Ascending aorta (tissue), 2 donors: Measurements from ENCODE around the gene NSD2. TPM values are rescaled to one million over a fixed set of nuclear protein-coding genes. Genes with fewer than 3 reads are reported as not detected.

Experiments
- DNase-seq, 2 donors: peaks; one replicate each; pipeline ENCODE4 v3.0.0-alpha.2; 2019; ENCODE audit warnings: low spot score in 2 of 2
- H3K27ac ChIP-seq, 2 donors: fragments of 200-600 bp; sonication (generic); one replicate each; pipeline ENCODE4 v1.5.1; 2016 to 2017; ENCODE audit warnings: mild to moderate bottlenecking in 1 of 2
- H3K27me3 ChIP-seq: fragments of 200-600 bp; sonication (generic); one replicate; pipeline ENCODE4 v1.5.1; 2017
- H3K36me3 ChIP-seq, 2 donors: fragments of 200-600 bp; sonication (generic); one replicate each; pipeline ENCODE4 v1.5.1; 2016
- H3K4me1 ChIP-seq, 2 donors: fragments of 200-600 bp; sonication (generic); one replicate each; pipeline ENCODE4 v1.5.1; 2016 to 2017; ENCODE audit warnings: mild to moderate bottlenecking in 1 of 2
- H3K4me3 ChIP-seq, 2 donors: fragments of 200-600 bp; sonication (generic); one replicate each; pipeline ENCODE4 v1.5.1; 2016 to 2017; ENCODE audit warnings: mild to moderate bottlenecking in 1 of 2
- H3K9me3 ChIP-seq, 2 donors: fragments of 200-600 bp; sonication (generic); one replicate each; pipeline ENCODE4 v1.5.1; 2016
- intact Hi-C: fragments of 100-400 bp; cut with DNase I; formaldehyde crosslinking; loops from one replicate; pipeline ENCODE4 v1.15.1; 2023
- total RNA-seq: library from RNA; depleted of rRNA; stranded (reverse); fragments of >200 nt; gene quantifications from one replicate; pipeline ENCODE4 v1.1.0, GENCODE V29; 2016
- TF ChIP-seq, protein P1 (sequence below), 3 experiments: fragments of 200-600 bp in 2 of 3; fragments of 450-650 bp in 1 of 3; sonication (generic) in 2 of 3; IDR thresholded peaks; one replicate each; pipeline ENCODE4 v1.5.1; 2016 to 2019; ENCODE audit warnings: antibody characterized with exemption in 3 of 3, mild to moderate bottlenecking in 1 of 3, moderate library complexity in 1 of 3

NSD2 gene
- total RNA-seq, 1 donor from 2014 or later: 19.9 TPM

DNA sequence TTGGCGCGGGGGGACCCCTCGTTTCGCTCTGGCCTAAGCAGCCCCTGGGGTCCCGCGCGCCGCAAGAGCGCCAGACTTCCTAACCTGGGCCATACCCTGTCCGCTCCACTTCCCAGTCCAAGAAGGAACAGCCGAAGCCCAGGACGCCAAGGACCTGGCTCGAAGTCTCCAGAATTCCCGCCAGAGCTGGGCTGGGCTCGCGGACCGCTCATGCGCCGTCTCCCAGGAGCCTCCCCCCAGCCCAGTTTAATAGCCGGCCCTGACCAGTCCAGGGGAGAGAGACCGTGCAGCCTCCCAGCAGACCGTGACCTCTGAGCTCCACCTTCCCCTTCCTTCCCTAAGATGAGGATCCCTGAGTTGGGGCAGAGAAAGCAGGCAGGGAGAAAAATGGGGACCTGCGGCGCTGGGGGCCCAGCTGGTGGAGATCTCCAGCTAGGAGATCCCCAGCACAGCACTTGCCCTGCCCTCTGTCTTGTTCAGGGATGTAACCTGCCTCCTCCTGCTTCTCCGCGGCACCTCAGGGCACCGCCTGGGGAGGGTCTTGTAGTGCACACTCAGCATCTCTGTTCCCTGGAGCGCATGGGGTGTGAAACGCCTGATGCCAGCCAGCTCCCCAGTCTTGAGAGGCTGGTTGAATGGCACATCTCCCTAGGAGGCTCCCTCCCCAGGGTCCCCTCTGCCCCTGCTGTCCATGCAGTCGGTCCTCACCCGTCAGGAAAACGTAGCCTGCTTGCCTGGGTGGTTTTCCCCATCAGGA lies 14.1 kb upstream of the NSD2 start:
- no peak for DNase-seq
- peak overlapping the region; percentile 85 to 86 for H3K4me3 ChIP-seq
- H3K9me3 ChIP-seq: no peaks in the 10 kb centered on the region
- H3K27ac ChIP-seq: peak overlapping the region; percentile 75 to 78
- no peaks in the 10 kb centered on the region for H3K27me3 ChIP-seq
- TF ChIP-seq, protein P1, sequence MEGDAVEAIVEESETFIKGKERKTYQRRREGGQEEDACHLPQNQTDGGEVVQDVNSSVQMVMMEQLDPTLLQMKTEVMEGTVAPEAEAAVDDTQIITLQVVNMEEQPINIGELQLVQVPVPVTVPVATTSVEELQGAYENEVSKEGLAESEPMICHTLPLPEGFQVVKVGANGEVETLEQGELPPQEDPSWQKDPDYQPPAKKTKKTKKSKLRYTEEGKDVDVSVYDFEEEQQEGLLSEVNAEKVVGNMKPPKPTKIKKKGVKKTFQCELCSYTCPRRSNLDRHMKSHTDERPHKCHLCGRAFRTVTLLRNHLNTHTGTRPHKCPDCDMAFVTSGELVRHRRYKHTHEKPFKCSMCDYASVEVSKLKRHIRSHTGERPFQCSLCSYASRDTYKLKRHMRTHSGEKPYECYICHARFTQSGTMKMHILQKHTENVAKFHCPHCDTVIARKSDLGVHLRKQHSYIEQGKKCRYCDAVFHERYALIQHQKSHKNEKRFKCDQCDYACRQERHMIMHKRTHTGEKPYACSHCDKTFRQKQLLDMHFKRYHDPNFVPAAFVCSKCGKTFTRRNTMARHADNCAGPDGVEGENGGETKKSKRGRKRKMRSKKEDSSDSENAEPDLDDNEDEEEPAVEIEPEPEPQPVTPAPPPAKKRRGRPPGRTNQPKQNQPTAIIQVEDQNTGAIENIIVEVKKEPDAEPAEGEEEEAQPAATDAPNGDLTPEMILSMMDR (IDR thresholded peaks at IDR 0.05): peak in 1 of 3 experiments; percentile 3
- intact Hi-C loops: loop anchor here (1.0 to 10.0 kb wide), 9 partner anchors 13 to 1218 kb away; partner anchors contain the start of genes CTBP1, FAM193A, FAM53A and GRK4
- H3K4me1 ChIP-seq: peaks cover 0 to 10% of the 10 kb centered on the region in 2 donors
- no peaks in the 10 kb centered on the region for H3K36me3 ChIP-seq

DNA sequence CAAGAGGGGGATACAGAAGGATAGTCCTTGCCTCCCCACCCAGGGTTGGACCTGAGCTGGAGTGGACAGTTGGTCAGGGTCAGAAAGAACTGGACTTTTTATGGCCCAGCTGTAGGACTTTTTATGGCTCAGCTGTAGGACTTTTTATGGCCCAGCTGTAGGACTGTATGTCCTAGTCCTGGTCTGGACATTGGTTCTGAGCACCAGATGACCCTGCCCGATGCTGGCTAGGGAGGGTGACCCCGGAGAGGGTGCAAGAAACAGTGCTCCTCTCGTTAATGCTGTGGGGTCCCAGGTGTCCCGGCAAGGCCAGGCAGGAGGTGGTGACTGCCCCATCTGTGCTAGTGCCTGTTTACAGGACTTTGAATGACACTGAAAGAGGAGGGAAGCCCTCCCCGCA lies 13.3 kb upstream of the NSD2 start:
- Histone ChIP-seq H3K4me1 (peaks cover 0 to 10% of the 10 kb centered on the region in 2 donors), H3K4me3 (no peak overlapping the region), H3K9me3 (no peaks in the 10 kb centered on the region), H3K27me3 (no peaks in the 10 kb centered on the region), H3K27ac (no peak overlapping the region), H3K36me3 (no peaks in the 10 kb centered on the region)
- TF ChIP-seq, protein P1 (IDR thresholded peaks at IDR 0.05): no peak
- intact Hi-C loops: loop anchor here (2.0 to 10.0 kb wide), 6 partner anchors 145 to 1217 kb away; partner anchors contain the start of genes CTBP1, FAM193A, FAM53A and GRK4
- DNase-seq: no peak

- DNase-seq: no peak
- TF ChIP-seq, protein P1 (IDR thresholded peaks at IDR 0.05): no peak
- H3K27me3 ChIP-seq: no peaks in the 10 kb centered on the region
- intact Hi-C loops: loop anchor here (5.0 to 10.0 kb wide), 5 partner anchors 177 to 1215 kb away; partner anchors contain the start of genes CTBP1, FAM193A, FAM53A and GRK4
- peaks cover 0 to 10% of the 10 kb centered on the region in 2 donors for H3K4me1 ChIP-seq
- H3K27ac ChIP-seq: no peak overlapping the region
- H3K36me3 ChIP-seq: no peaks in the 10 kb centered on the region
- no peak overlapping the region for H3K4me3 ChIP-seq
- no peaks in the 10 kb centered on the region for H3K9me3 ChIP-seq
Measured at GRCh38 chr4:1859389-1859753, 11.8 kb upstream of the NSD2 start.

GRCh38 chr4:1862055-1862911 lies 8.9 kb upstream of the NSD2 start:
- DNase-seq: no peak
- Histone ChIP-seq H3K4me1 (peaks cover 0 to 3% of the 10 kb centered on the region in 2 donors), H3K27me3 (no peaks in the 10 kb centered on the region), H3K4me3 (peak overlapping the region in 1 of 2 donors; percentile 5), H3K27ac (no peak overlapping the region), H3K36me3 (no peaks in the 10 kb centered on the region), H3K9me3 (no peaks in the 10 kb centered on the region)
- TF ChIP-seq, protein P1 (IDR thresholded peaks at IDR 0.05): no peak
- intact Hi-C loops: no loop called here

GRCh38 chr4:1862961-1863296 lies 8.3 kb upstream of the NSD2 start:
- Histone ChIP-seq H3K36me3 (no peaks in the 10 kb centered on the region), H3K27me3 (no peaks in the 10 kb centered on the region), H3K9me3 (no peaks in the 10 kb centered on the region), H3K27ac (no peak overlapping the region), H3K4me1 (no peaks in the 10 kb centered on the region), H3K4me3 (no peak overlapping the region)
- intact Hi-C loops: no loop called here
- TF ChIP-seq, protein P1 (IDR thresholded peaks at IDR 0.05): no peak
- no peak for DNase-seq
